Panc1 (cell line): ENCODE data around the gene CELA3A. TPM values are rescaled to one million over a fixed set of nuclear protein-coding genes. Genes with fewer than 3 reads are reported as not detected.
"Not testable (repeated sequence)": the region's sequence is repeated elsewhere in the genome, so short reads cannot be mapped to it uniquely, and the experiment has no call there.

ENCODE experiments used
- ATAC-seq: fragments of 200-7000 bp; cut with Tn5 transposase; 2 replicates; pipeline ENCODE4 v1.9.1; 2020; ENCODE audit warnings: mild to moderate bottlenecking, moderate library complexity
- BruUV-seq: library from RNA; stranded (reverse); fragments of 400-500 nt; replicated peaks from 2 replicates; lab custom pipeline; 2021; lab: Mats Ljungman, UMichigan
- CTCF ChIA-PET: fragments of 300-600 bp; sonication (Branson Sonifier 250); formaldehyde crosslinking; loops from one replicate; lab custom pipeline; 2022; ENCODE audit warnings: antibody characterized with exemption; lab: Charles Lee
- POLR2A ChIA-PET: fragments of 300-600 bp; sonication (Branson Sonifier 250); formaldehyde crosslinking; loops from one replicate; lab custom pipeline; 2022; ENCODE audit warnings: antibody characterized with exemption; lab: Charles Lee
- DNase-seq: peaks from one replicate; pipeline ENCODE4 v3.0.0-alpha.2; 2010; ENCODE audit warnings: low read depth, low spot score
- H3K27ac ChIP-seq: 2 replicates; pipeline ENCODE4 v1.5.1; 2011; ENCODE audit warnings: mild to moderate bottlenecking, low read length, inconsistent platforms
- H3K27me3 ChIP-seq: fragments of 200-500 bp; sonication (Bioruptor generic); 2 replicates; pipeline ENCODE4 v1.6.0; 2014; ENCODE audit warnings: low read length, inconsistent platforms; ENCODE audit not compliant: control insufficient read depth, insufficient read depth
- H3K36me3 ChIP-seq: fragments of 200-500 bp; sonication (Bioruptor generic); 2 replicates; pipeline ENCODE4 v1.5.1; 2014; ENCODE audit warnings: inconsistent platforms, mild to moderate bottlenecking, low read length, moderate library complexity; ENCODE audit not compliant: control insufficient read depth, insufficient read depth
- H3K4me1 ChIP-seq: 2 replicates; pipeline ENCODE4 v1.5.1; 2011; ENCODE audit warnings: inconsistent platforms, mild to moderate bottlenecking, low read length, moderate library complexity; ENCODE audit not compliant: control insufficient read depth, insufficient read depth
- H3K4me3 ChIP-seq, 2 experiments: 2 replicates each; pipeline ENCODE4 v1.5.1; 2011 to 2012; ENCODE audit warnings: low read depth in 2 of 2, low read length in 2 of 2, mild to moderate bottlenecking in 2 of 2, inconsistent platforms in 1 of 2, moderate library complexity in 1 of 2
- H3K9me3 ChIP-seq: fragments of 200-500 bp; sonication (Bioruptor generic); 2 replicates; pipeline ENCODE4 v1.5.1; 2014; ENCODE audit warnings: low read depth, mild to moderate bottlenecking, inconsistent platforms, low read length, moderate library complexity; ENCODE audit not compliant: control insufficient read depth, insufficient read depth
- POLR2AphosphoS5 ChIP-seq: IDR thresholded peaks from 2 replicates; pipeline ENCODE4 v1.6.1; 2012; ENCODE audit warnings: mild to moderate bottlenecking, low read depth, low read length, moderate library complexity
- SIN3A ChIP-seq: IDR thresholded peaks from 2 replicates; pipeline ENCODE4 v1.6.1; 2012; ENCODE audit warnings: low read depth, mild to moderate bottlenecking, low read length, moderate library complexity, borderline replicate concordance; ENCODE audit not compliant: insufficient read depth
- TCF7L2 ChIP-seq: IDR thresholded peaks from 2 replicates; pipeline ENCODE4 v1.6.1; 2011; ENCODE audit warnings: mild to moderate bottlenecking, low read depth, low read length, inconsistent platforms
- in situ Hi-C: cut with HindIII; loops from 2 replicates; pipeline ENCODE4 v1.10.0; 2016; ENCODE audit warnings: low sequenced_read_pairs, low pct_unique_long_range_greater_than_20kb
- intact Hi-C: fragments of 100-400 bp; cut with micrococcal nuclease; formaldehyde crosslinking; loops from one replicate; pipeline ENCODE4 v1.10.0; 2022; ENCODE audit not compliant: unreplicated experiment
- total RNA-seq: library from RNA; stranded (reverse); gene quantifications from one replicate; pipeline ENCODE4 v1.2.1, GENCODE V29; 2021; ENCODE audit not compliant: unreplicated experiment
- TF ChIP-seq, protein P1 (sequence below): fragments of 450-650 bp; IDR thresholded peaks from 2 replicates; pipeline ENCODE4 v1.5.1; 2017; ENCODE audit warnings: mild to moderate bottlenecking
- TF ChIP-seq, protein P2 (sequence below), 2 experiments: IDR thresholded peaks; 2 replicates each; pipeline ENCODE4 v1.6.1; 2011 to 2012; ENCODE audit warnings: low read depth in 2 of 2, control low read depth in 1 of 2, low read length in 1 of 2, mild to moderate bottlenecking in 1 of 2, moderate library complexity in 1 of 2; ENCODE audit not compliant: insufficient read depth in 1 of 2

CELA3A gene
- total RNA-seq, 1 experiment from 2014 or later: 5.9 TPM

- ATAC-seq: no peak
- no peak overlapping the region for H3K27ac ChIP-seq
- in situ Hi-C loops: no loop called here
- TF ChIP-seq POLR2AphosphoS5: no peak
- ChIA-PET CTCF (interaction anchor here (0.7 kb wide), 1 partner anchor 10 kb away, joined by 10 read pairs; no protein-coding TSS in a partner anchor), POLR2A (interaction anchor here (0.6 to 0.7 kb wide), 2 partner anchors 164 to 334 kb away, joined by 5 to 8 read pairs; no protein-coding TSS in a partner anchor)
- intact Hi-C loops: no loop called here
- DNase-seq: no peak
- H3K4me1 ChIP-seq: 0 out of 2 replicates have a peak, but pooled peaks cover 6% of the 10 kb centered on the region
- H3K27me3 ChIP-seq: no peaks in the 10 kb centered on the region
- no peak overlapping the region for H3K4me3 ChIP-seq
- no peaks in the 10 kb centered on the region; the same call in 1 of the 2 replicates for H3K36me3 ChIP-seq
- H3K9me3 ChIP-seq: no peaks in the 10 kb centered on the region
- no TSS peak for BruUV-seq
Observed at GRCh38 chr1:22030473-22030872, 29.0 kb downstream of the CELA3A start.

DNA sequence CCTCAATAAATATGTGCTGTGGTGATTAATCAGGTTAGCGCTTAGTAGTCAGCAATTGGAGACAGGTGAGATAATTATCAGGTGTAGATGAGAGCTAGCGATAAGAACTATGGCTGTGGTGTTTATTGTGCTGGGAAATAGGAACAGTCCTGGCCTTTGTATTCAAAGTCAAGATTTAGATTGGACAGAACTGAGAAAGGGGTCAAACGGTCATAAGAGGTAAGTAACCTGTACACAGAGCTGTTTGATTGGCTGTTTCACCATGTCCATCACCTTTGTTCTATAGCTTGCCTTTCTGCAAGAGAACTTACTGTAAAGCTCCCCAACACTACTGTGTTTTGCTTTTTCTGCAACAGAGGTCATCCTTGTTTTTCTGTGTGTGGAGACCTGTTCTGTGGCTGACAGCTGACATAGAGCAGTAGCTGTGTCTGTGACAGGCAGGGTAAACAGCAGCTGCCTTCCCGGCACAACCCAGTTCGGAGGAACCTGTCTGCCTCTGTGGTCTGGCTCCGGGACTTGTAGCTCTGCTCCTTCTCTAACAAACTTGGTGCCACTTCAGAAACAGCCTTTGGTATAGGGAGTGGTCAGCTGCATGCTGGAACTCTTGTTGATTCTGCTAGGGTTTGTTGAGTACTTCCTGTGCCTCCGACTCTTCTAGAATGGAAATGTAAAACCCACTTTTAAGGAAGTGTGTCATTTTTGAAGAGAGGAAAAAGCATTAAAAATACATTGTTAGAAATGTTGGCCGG is 29.9 kb downstream of the CELA3A start:
- ATAC-seq: no peak
- Histone ChIP-seq H3K27ac (no peak overlapping the region), H3K9me3 (no peaks in the 10 kb centered on the region), H3K4me1 (0 out of 2 replicates have a peak, but pooled peaks cover 4% of the 10 kb centered on the region), H3K27me3 (no peaks in the 10 kb centered on the region), H3K4me3 (no peak overlapping the region), H3K36me3 (no peaks in the 10 kb centered on the region)
- in situ Hi-C loops: no loop called here
- TF ChIP-seq, protein P1, sequence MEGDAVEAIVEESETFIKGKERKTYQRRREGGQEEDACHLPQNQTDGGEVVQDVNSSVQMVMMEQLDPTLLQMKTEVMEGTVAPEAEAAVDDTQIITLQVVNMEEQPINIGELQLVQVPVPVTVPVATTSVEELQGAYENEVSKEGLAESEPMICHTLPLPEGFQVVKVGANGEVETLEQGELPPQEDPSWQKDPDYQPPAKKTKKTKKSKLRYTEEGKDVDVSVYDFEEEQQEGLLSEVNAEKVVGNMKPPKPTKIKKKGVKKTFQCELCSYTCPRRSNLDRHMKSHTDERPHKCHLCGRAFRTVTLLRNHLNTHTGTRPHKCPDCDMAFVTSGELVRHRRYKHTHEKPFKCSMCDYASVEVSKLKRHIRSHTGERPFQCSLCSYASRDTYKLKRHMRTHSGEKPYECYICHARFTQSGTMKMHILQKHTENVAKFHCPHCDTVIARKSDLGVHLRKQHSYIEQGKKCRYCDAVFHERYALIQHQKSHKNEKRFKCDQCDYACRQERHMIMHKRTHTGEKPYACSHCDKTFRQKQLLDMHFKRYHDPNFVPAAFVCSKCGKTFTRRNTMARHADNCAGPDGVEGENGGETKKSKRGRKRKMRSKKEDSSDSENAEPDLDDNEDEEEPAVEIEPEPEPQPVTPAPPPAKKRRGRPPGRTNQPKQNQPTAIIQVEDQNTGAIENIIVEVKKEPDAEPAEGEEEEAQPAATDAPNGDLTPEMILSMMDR: no peak
- TF ChIP-seq SIN3A: no peak
- TF ChIP-seq POLR2AphosphoS5: no peak
- TF ChIP-seq, protein P2, sequence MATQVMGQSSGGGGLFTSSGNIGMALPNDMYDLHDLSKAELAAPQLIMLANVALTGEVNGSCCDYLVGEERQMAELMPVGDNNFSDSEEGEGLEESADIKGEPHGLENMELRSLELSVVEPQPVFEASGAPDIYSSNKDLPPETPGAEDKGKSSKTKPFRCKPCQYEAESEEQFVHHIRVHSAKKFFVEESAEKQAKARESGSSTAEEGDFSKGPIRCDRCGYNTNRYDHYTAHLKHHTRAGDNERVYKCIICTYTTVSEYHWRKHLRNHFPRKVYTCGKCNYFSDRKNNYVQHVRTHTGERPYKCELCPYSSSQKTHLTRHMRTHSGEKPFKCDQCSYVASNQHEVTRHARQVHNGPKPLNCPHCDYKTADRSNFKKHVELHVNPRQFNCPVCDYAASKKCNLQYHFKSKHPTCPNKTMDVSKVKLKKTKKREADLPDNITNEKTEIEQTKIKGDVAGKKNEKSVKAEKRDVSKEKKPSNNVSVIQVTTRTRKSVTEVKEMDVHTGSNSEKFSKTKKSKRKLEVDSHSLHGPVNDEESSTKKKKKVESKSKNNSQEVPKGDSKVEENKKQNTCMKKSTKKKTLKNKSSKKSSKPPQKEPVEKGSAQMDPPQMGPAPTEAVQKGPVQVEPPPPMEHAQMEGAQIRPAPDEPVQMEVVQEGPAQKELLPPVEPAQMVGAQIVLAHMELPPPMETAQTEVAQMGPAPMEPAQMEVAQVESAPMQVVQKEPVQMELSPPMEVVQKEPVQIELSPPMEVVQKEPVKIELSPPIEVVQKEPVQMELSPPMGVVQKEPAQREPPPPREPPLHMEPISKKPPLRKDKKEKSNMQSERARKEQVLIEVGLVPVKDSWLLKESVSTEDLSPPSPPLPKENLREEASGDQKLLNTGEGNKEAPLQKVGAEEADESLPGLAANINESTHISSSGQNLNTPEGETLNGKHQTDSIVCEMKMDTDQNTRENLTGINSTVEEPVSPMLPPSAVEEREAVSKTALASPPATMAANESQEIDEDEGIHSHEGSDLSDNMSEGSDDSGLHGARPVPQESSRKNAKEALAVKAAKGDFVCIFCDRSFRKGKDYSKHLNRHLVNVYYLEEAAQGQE (IDR thresholded peaks at IDR 0.05; ENCODE audit: insufficient read depth in 1 of 2, low read depth in 2 of 2, low read length in 1 of 2): no peak
- no peak for TF ChIP-seq TCF7L2
- DNase-seq: no peak
- intact Hi-C loops: no loop called here
- POLR2A ChIA-PET: no interaction called here
- BruUV-seq: no TSS peak
- CTCF ChIA-PET: no interaction called here

DNA sequence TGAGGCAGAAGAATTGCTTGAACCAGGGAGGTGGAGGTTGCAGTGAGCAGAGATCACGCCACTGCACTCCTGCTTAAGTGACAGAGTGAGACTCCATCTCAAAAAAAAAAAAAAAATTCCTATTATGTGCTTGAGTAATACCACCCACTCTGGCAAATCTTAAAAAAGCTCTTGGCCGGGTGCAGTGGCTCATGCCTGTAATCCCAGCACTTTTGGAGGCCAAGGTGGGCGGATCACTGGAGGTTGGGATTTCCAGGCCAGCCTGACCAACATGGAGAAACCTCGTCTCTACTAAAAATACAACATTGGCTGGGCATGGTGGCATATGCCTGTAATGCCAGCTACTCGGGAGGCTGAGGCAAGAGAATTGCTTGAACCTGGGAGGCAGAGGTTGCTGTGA is 33.4 kb downstream of the CELA3A start:
- intact Hi-C loops, H3K4me3 ChIP-seq, ATAC-seq, H3K4me1 ChIP-seq, H3K9me3 ChIP-seq, BruUV-seq, DNase-seq, in situ Hi-C loops, CTCF ChIA-PET, H3K27ac ChIP-seq, H3K36me3 ChIP-seq, H3K27me3 ChIP-seq: not testable (repeated sequence)
- POLR2A ChIA-PET: interaction anchor here (0.7 to 1.0 kb wide), 2 partner anchors 10 to 470 kb away, joined by 4 to 11 read pairs; no protein-coding TSS in a partner anchor
